GM21390 (cell line): ENCODE measurements around the gene FRS3.
A peak's percentile ranks its signal among the peaks of the same experiment; 100 is the strongest.
"Not testable (repeated sequence)": the region's sequence is repeated elsewhere in the genome, so short reads cannot be mapped to it uniquely, and the experiment has no call there.

Experiments used
- ATAC-seq: cut with Tn5 transposase; IDR thresholded peaks from one replicate; pipeline ENCODE4 v1.9.1; 2021; ENCODE audit not compliant: unreplicated experiment

FRS3 gene

GRCh38 chr6:41779788-41780550, at the start of gene FRS3:
FRS3 (minus strand) TSS chr6:41779900; CDS start chr6:41776987, 2,913 bp downstream.
- peak; percentile 87 for ATAC-seq

- ATAC-seq = no peak
Observed at GRCh38 chr6:41826343-41827022, 46.8 kb upstream of the FRS3 start.

- ATAC-seq = no peak
Observed at GRCh38 chr6:41824571-41825569, 45.2 kb upstream of the FRS3 start.

DNA sequence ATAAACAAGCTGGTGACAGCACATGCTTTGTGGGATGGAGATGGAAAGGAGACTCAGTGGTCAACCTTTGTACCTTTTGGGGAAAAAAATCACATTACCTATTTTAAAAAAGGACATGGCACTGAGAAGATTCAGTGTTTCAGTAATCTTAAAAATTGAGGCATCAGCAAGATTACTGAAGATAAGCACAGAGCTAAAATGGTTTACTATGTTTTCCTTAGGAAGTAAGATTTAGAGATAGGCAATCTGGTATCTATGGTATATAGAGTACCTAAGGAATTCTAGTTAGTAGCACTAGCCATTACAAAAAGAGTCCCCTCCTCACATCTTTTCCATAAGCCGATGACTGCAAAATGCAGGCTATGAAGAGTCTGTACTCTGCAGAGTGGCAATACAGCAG, 43.5 kb upstream of the FRS3 start:
- no peak for ATAC-seq

DNA sequence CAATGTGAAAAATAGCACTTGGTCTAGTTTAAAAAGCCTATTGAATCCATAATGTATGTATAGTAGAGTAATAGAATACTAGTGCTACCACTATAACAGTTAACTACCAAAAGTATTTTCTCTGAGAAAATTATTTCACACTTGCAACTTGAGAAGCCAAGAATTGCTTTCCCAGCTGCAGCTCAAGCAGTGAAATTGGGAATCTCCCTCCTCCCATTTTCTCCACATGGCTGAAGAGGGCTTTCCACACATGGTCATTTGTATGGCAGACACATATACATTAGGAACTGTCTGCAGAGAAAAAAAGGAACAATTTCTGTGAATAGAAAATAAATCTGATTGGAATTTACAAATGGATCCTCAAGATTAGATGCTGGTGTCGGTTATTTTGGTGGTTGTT, 42.3 kb upstream of the FRS3 start:
- no peak for ATAC-seq

DNA sequence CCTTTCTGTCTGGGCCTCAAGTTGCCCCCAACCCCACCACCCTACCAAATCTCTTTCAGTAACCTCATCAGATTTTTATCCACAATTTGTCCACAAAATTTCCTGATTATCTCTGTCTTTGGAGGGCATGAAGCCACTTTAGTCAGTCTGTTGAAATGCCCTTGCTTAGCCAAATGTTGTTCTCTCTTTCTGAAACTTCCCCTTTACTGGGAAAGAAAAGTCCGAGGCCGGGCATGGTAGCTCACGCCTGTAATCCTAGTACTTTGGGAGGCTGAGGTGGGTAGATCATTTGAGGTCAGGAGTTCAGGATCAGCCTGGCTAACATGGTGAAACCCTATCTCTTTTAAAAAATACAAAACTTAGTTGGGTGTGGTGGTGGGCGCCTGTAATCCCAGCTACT, 41.6 kb upstream of the FRS3 start:
- no peak for ATAC-seq

DNA sequence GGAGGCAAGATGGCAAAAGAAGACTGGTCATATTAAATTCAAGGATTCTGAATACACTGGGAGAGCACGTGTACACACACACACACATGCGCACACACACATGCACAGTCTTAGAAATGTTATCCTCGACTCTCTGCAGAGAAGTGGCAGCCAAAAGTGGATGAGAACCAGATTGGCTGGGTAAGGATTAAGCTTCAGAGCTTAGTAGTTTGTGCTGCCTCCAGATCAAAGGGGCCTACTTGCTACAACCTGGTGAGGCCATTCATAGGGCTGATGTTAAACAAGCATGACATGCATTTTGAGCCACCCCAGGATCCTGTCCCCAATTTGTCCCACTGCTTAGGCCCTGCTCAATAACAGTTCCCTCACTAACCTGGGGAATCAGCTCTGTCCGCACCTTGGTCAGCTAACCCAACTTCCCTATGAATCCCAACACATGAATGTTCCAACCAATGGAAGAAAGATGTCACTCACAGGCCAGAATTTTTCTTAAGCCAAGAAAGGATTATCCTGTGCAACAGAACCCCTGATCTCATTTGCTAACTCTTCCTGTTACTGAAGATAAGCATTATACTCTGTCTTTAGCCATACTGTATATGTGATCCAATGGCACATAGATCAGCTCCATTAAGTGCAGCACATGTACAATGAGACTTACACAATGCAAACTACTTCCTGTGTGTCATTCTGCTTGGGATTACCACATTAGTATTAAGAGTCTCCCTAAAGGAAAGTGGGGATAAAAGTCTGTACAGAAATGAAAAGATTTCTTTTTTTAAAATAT, 38.8 kb upstream of the FRS3 start:
- ATAC-seq = no peak

- no peak for ATAC-seq
Observed at GRCh38 chr6:41815587-41815986, 35.9 kb upstream of the FRS3 start.

GRCh38 chr6:41814629-41815028, 34.9 kb upstream of the FRS3 start:
- no peak for ATAC-seq

DNA sequence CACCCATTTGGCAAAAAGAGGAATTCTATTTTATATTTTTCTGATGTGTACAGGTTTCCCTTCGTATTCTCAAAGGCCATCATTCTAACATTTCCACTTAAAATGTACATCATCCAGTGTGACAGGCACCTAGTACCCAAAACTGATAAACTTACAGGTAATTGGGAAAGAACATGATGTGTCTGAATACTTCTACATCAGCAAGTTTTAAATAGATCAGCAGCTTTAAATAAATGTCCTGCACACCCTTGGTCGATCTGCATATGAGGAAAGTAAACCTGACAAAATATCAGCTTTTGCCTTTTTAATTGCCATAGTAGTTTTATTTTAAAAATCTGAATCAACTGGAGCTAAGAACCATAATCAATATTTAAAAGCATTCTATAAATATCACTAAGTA, 34.3 kb upstream of the FRS3 start:
- no peak for ATAC-seq

GRCh38 chr6:41813469-41813868, 33.8 kb upstream of the FRS3 start:
- no peak for ATAC-seq

DNA sequence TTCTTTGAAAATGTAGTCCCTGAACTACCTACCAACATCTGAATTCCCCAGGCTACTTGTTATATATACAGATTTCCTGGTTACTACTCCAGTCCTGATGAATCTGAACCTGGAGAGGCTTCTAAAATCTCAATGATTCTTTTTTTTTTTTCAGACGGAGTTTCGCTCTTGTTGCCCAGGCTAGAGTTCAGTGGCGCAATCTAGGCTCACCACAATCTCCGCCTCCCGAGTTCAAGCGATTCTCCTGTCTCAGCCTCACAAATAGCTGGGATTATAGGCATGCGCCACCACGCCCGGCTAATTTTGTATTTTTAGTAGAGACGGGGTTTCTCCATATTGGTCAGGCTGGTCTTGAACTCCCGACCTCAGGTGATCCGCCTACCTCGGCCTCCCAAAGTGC, 32.2 kb upstream of the FRS3 start:
- ATAC-seq = not testable (repeated sequence)

- ATAC-seq = no peak
Observed at GRCh38 chr6:41811095-41811494, 31.4 kb upstream of the FRS3 start.

DNA sequence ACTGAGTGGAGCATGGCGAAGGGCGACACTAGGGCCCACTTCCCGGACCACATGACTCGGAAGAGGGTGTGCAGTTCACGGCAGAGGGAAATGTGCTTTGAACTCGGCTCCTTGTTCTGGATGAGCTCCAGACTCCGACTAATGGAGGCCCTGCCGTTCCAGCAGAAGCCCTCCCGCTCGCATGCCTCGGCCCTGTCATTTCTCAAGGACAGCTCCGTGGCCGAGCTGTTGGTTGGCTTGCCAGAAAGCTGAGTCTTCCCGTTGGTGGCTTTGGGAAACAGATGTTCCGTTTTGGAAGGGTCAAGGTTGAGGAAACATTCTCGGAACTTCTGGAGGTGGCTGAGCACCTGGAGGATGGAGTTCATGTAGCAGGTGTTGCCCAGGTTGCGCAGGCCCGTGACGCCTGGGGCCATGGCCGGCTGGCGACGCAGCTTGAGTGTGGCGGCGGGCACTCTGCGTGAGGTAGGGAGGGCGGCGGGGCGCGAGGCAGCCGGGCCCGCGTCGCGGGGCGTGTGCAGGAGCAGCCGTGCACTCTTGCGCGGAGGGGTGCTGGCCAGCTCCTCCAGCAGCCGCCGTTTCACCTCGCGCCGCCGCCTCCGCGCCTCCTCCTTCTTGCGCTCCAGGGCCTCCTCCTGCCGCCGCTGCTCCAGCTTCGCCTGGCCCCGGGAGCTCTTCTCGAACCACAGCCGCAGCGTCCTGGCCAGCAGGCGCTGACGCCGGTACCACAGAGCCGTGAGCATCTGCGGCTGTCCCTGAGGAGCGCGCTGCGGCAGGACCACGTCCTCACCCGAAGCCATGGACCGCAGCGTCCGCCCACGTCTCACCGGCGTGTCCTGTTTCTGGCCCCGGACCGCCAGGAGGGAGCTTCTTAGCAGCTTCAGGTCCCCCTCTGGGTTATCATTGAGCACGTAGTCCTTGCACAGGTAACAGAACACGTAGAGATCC, 26.4 kb upstream of the FRS3 start:
- no peak for ATAC-seq

- no peak for ATAC-seq
Observed at GRCh38 chr6:41801380-41801779, 21.7 kb upstream of the FRS3 start.

GRCh38 chr6:41799559-41799911, 19.8 kb upstream of the FRS3 start:
- ATAC-seq = no peak

DNA sequence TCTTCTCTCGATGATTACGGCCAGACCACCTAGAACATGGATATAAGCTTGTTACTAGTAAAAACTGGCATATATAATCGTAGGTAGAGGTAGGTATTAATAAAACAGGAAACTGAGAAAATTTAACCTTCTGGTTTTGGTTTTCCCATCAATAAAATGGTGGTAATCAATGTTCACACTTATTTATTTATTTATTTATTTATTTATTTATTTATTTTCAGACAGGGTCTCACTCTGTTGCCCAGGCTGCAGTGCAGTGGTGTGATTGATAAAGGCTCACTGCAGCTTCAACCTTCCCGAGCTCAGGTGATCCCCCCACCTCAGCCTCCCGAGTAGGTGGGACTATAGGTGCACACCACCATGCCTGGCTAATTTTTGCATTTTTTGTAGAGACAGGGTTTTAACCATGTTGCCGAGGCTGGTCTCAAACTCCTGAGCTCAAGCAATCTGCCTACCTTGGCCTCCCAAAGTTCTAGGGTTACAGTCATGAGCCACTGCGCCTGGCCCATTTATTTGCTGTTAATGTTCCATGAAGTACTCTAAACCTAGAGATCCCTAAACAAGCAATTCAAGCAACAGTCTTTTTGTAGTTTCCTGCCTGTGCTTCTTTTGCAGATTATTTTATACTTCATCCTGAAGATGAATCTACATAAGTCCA, 19.3 kb upstream of the FRS3 start:
- no peak for ATAC-seq

DNA sequence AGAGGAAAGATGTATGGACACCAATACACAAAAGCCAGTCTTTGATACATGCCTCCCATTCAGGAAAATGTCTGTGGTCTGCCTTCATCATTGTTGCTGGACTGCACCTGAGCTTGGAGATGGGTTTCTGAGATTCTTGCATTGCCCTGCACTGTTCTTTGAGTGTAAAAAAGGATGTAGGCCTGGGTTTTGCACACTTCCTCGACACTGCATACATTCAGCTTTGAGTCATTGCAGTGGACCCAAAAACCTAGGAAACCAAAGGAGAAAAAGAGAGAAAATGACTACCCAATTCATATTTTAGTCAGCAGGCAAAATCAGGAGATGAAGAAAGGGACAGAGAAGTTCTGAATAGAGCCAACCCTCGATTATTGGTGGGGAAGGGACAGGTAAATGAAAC, 16.8 kb upstream of the FRS3 start:
- no peak for ATAC-seq

GRCh38 chr6:41791984-41792383, 12.3 kb upstream of the FRS3 start:
- no peak for ATAC-seq
